Measurements from ENCODE around the gene CROCC2.

CROCC2 gene

GRCh38 chr2:240963868-240964703 lies 58.0 kb downstream of the CROCC2 start:
- Histone ChIP-seq H3K4me1 (peaks cover 32% of the 10 kb centered on the region), H2AFZ (no peak overlapping the region), H3K9me3 (ENCODE audit: control insufficient read depth, low read length) (no peaks in the 10 kb centered on the region), H3K4me2 (ENCODE audit: low read length) (no peak overlapping the region), H3K79me2 (no peaks in the 10 kb centered on the region), H3K27ac (no peak overlapping the region), H3K9ac (no peak overlapping the region), H3K36me3 (ENCODE audit: control insufficient read depth, insufficient read depth, low read length) (no peaks in the 10 kb centered on the region), H3K27me3 (ENCODE audit: control insufficient read depth, insufficient read depth, low read length) (no peaks in the 10 kb centered on the region), H3K4me3 (ENCODE audit: low read depth, low read length) (no peak overlapping the region)
- TF ChIP-seq CTCF (IDR thresholded peaks at IDR 0.05) = no peak

GRCh38 chr2:240964704-240965295 lies 58.7 kb downstream of the CROCC2 start:
- Histone ChIP-seq H3K9me3 (ENCODE audit: control insufficient read depth, low read length) (no peaks in the 10 kb centered on the region), H3K27ac (no peak overlapping the region), H3K4me1 (peaks cover 31% of the 10 kb centered on the region), H3K36me3 (ENCODE audit: control insufficient read depth, insufficient read depth, low read length) (no peaks in the 10 kb centered on the region), H3K4me2 (ENCODE audit: low read length) (no peak overlapping the region), H3K79me2 (no peaks in the 10 kb centered on the region), H2AFZ (no peak overlapping the region), H3K27me3 (ENCODE audit: control insufficient read depth, insufficient read depth, low read length) (no peaks in the 10 kb centered on the region), H3K9ac (no peak overlapping the region), H3K4me3 (ENCODE audit: low read depth, low read length) (no peak overlapping the region)
- no peak for TF ChIP-seq CTCF (IDR thresholded peaks at IDR 0.05)

GRCh38 chr2:240965296-240965904 lies 59.3 kb downstream of the CROCC2 start:
- no peak overlapping the region for H3K9ac ChIP-seq
- no peak overlapping the region for H3K4me3 ChIP-seq (ENCODE audit: low read depth, low read length)
- H2AFZ ChIP-seq = no peak overlapping the region
- H3K27me3 ChIP-seq (ENCODE audit: control insufficient read depth, insufficient read depth, low read length) = no peaks in the 10 kb centered on the region
- no peaks in the 10 kb centered on the region for H3K9me3 ChIP-seq (ENCODE audit: control insufficient read depth, low read length)
- no peaks in the 10 kb centered on the region for H3K36me3 ChIP-seq (ENCODE audit: control insufficient read depth, insufficient read depth, low read length)
- no peak overlapping the region for H3K27ac ChIP-seq
- no peaks in the 10 kb centered on the region for H3K79me2 ChIP-seq
- TF ChIP-seq CTCF (IDR thresholded peaks at IDR 0.05) = no peak
- H3K4me2 ChIP-seq (ENCODE audit: low read length) = no peak overlapping the region
- peaks cover 25% of the 10 kb centered on the region for H3K4me1 ChIP-seq

DNA sequence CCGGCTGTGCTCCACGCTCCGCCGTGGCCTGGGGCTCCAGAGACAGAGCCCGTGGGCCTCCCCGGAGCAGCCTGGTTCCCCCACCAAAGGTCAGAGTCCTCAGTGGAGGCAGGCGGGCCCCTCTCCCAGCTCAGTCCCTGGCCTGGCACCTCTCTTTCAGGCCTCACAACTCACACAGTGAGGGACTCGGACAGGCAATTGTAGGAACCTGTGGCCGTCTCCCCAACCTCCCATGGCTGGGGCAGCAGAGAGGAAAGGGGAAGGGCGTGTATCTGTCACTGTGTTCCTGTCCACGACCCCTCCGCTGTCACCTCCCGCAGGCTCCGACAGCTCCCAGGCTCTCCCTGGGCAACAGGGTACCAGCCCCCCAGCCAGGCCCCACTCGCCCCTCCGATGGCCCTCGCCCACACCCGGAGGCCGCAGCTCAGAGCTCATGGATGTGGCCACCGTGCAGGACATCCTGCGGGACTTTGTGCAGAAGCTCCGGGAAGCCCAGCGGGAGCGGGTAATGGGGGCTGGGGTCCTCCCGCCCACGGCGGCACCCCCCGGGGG lies 59.8 kb downstream of the CROCC2 start:
- H3K27ac ChIP-seq = no peak overlapping the region
- H2AFZ ChIP-seq = no peak overlapping the region
- no peak for TF ChIP-seq CTCF (IDR thresholded peaks at IDR 0.05)
- H3K79me2 ChIP-seq = no peaks in the 10 kb centered on the region
- H3K9me3 ChIP-seq (ENCODE audit: control insufficient read depth, low read length) = no peaks in the 10 kb centered on the region
- no peak overlapping the region for H3K4me2 ChIP-seq (ENCODE audit: low read length)
- H3K36me3 ChIP-seq (ENCODE audit: control insufficient read depth, insufficient read depth, low read length) = no peaks in the 10 kb centered on the region
- no peaks in the 10 kb centered on the region for H3K27me3 ChIP-seq (ENCODE audit: control insufficient read depth, insufficient read depth, low read length)
- H3K9ac ChIP-seq = no peak overlapping the region
- peaks cover 21% of the 10 kb centered on the region for H3K4me1 ChIP-seq
- H3K4me3 ChIP-seq (ENCODE audit: low read depth, low read length) = no peak overlapping the region

Measured in parathyroid adenoma (tissue), 2 donors.